ENCODE results near the gene ACRBP.
"Not testable (repeated sequence)": the region's sequence is repeated elsewhere in the genome, so short reads cannot be mapped to it uniquely, and the experiment has no call there.

The ACRBP gene

DNA sequence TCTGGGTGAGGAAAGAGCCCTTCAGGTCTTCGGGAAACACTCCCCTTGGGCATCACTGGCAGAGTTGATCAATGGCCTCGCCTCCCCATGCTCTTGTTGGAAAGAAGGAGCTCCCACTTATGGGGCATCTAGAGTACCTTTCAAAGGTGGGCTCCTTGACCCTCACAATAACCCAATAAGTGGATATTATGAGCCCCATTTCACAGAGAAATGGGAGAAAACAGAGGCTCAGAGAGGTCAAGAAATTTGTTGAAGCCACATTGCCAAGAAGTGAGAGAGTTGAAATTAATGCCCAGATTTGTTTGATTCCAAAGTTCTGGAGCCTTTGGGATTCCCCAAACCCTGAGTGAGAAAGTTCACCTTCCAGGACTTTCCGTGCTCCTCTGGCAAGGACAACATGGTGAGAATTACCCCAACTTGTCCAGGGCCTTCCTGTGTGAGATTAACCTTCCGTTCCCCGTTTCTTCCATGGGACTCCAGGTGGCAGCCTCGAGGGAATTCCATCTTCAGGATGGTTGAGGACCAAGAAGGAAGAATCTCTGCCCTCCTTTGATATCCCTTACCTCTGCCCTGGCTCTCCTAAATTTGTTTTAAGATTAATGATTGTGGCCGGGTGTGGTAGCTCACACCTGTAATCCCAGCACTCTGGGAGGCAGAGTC, 32.6 kb downstream of the ACRBP start:
- DNase-seq (ENCODE audit: low read depth): no peak

- DNase-seq (ENCODE audit: low read depth): no peak
Observed at GRCh38 chr12:6613776-6614512, 33.3 kb downstream of the ACRBP start.

DNA sequence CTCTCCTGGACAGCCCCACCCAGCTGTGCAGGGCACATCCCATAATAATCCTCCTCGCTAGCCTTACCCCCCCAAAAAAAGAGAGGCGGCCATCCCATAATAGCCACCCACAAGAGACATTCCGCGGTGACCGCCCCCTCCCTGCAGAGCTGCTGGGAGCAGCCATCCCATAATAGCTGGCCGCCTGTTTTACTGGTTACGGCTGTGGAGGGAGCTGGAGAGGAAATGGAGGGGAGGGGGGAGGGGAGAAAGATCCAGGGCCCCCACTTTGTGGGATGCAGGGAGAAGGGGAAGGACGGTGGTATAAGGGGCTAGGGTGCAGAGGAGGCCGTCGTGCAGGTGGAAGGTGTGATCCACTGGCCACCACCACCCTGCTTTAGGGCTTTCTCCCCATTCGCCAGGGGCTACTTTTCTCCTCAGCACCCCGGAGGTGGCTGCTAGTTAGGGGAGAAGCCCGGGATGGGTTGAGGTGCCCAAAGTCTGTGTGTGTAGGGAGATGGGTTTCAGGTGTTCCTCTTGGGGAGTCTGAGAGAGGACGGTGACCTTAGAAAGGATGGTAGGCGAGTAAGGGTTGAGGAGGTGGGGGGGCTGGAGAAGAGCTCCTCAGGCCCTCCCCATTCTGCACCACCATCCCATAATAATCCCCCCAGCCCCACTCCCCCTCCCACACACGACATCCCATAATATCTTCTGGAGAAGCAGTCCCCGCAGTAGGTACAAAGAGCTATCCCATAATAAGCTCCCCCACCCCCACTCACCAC, 34.0 kb downstream of the ACRBP start:
- DNase-seq (ENCODE audit: low read depth): no peak

DNA sequence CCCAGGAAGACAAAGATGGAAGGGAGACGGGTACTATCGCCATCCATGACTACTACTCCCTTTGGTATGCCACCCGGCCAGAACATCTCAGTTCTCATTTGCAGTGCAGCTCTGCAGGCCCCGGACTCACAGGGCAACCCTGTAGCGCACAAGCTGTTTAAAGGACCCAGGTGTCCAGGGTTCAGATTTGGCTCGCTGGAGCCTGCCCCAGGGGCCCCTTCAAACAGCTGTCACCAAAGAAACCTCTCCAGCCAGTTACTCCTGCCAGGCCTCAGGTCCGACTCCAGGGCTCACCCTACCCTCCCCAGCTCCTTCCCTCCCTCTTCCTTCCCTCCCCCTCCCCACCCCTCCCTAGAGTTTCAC, 34.6 kb downstream of the ACRBP start:
- no peak for DNase-seq (ENCODE audit: low read depth)

- peak; percentile 33 for DNase-seq (ENCODE audit: low read depth)
Observed at GRCh38 chr12:6612247-6612646, 35.0 kb downstream of the ACRBP start.

DNA sequence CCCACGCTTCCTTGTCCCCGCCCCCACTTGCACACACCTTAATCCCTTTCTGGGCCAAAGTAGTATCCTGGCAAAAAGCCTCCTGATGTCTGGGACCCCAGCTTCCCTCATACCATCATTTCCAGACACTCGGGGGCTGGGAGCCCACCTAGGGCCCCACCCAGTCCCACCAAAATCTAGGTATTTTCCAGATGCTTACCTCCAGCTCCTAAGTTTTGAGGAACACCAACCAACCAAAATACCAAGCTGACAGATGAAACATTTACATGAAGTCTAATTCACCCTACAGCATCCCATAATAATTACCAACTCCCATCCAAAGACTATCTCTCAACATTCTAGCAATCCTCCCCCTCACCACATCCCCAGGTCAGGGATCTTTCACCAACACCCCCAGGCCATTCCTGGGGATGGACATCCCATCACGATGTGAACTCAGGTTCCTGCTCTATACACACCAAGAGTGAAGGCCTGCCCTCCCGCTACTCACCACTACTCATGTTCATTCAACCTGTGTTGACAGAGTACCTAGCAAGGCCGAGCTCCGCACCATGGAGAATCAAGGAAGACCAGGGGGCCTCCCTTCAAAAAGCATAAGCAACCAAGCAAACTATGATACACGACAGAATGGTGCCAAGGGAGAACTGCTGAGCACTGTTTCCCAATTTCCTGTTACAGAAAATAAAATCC, 38.5 kb downstream of the ACRBP start:
- no peak for DNase-seq (ENCODE audit: low read depth)

DNA sequence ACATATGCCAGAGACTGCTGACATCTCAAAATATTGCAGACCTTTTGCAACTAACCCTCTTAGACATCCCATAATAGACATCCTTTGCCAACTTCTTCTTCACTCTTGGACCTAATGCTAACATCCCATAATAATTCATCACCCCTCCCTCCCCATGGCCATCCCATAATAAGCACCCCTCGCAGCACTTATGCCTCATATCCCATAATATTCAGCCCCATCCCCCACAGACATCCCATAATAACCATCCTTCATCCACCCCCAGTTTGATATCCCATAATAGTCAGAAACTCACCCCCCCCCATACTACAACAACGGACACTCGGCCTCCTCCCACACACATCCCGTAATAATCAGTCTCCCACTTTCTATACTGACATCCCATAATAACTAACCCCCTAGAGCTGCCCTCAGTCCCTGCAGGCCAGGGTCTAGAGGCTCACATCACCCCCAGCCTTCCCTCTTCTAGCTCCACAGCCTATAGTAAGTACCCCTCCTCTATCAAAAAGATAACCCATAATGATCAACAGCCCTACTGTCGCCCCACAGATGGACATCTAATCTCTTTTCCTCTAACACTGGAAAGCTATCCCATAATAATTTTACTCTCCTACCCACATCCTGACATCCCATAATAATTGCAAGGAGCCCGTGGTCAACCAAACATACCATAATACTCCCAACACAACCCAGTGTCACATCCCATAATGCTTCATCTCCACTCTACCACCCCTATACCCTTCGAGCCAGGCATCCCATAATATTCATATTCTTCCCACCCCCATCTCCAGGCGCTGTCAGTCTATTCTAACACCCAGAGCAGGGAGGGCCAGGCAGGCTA, 39.3 kb downstream of the ACRBP start:
- DNase-seq (ENCODE audit: low read depth): peak; percentile 62

DNA sequence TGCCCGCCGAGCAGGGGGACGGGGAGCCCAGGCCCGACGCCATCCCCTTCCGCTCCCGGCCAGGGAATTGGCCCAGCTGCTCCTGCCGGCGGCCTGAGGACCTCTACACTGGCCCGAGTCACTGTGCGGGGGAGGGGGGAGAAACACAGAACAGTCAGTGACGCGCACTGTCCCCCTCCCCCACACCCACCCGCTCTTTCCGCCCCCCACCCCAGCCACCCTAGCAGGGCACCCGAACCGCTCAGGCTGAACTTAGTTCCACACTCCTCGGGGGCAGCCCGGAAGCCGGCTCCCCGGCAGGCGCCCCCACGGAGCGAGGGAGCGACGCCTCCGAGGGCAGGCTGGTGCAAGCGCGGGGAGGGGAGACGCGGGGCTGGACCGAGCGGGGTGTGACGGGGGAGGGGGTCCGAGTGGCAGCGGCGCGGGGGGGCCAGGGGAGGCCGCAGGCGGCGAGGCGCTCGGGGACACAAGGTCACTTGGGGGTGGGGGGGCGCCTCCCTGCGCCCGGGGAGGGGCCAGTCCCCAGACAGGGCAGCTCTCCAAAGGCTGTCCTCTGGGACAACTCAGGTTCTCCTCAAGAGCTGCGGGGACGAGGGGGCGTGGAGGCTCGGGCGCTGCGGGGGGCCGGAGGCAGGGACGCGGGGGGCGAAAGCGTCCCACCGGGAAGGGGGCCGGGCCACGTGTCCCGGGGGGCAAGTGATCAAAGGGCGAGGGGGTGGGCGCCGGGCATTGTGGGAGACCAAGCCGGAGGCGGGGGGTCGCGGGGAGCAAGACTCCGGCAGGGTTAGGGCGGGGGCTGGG, 40.7 kb downstream of the ACRBP start:
- peak; percentile 56 for DNase-seq (ENCODE audit: low read depth)

- peak; percentile 40 for DNase-seq (ENCODE audit: low read depth)
Observed at GRCh38 chr12:6605421-6606330, 41.6 kb downstream of the ACRBP start.

DNA sequence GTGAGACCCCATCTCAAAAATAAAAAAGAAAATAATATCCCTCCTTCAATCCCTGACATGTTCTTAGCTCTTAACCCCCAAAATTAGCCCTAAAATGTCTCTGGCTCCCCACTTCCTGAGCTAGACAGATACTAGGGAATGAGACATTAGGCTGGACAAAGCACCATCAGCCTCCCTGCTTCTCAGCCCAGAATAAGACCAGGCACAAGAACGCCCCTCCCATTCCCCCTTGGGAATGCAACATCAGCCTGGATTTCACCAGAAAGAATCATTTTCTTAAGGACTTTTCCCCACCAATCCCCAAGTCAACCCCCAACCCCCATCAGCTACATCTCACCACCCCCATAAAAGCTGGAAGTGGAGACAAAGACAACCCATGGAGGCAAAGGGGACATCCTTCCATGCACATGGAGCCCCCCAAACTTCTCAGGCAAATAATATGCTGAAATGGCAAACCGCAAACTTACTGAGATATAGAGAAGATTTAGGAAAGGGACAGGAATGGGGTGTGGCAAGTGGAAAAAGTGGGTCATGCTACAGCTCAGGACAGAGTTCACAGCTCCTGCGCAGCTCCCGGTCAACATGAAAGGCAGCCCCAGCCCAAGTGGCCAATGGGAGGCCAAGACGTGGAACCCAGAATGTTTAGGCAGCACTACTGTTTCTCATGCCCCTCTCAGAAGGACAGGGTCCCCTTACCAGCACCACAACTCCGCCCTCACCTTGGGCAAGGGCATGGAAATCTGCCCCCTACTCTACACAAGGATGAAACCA, 42.8 kb downstream of the ACRBP start:
- DNase-seq (ENCODE audit: low read depth): no peak

DNA sequence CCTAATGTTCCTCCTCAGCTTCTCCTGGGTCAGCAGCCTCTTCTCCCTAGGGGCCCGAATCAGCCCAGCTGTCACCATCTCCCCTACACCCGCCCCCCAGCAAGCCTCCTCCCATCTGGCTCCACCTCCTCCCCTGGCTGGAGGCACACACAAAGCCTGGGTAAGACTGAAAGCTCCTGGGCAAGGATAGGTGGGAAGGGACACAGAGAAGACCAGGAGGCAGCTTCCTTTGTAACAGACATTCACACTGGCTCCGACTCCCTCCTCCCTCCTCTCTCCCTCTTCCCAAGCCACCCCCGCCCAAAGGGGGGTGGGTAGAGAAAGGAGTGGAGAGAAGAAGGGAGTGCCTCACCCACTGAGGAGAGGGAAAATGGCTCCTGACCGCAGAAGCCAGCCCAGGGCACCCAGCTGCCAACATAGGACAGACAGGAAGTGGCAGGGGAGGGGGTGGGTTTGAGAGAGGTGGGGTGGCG, 44.1 kb downstream of the ACRBP start:
- DNase-seq (ENCODE audit: low read depth): no peak

GRCh38 chr12:6602526-6602925, 44.7 kb downstream of the ACRBP start:
- no peak for DNase-seq (ENCODE audit: low read depth)

GRCh38 chr12:6595673-6596072, 51.6 kb downstream of the ACRBP start:
- DNase-seq (ENCODE audit: low read depth): not testable (repeated sequence)

- DNase-seq (ENCODE audit: low read depth): no peak
Observed at GRCh38 chr12:6592087-6592486, 55.1 kb downstream of the ACRBP start.

Data from T follicular helper cell (primary cell).